HFF-Myc (cell line): ENCODE data around the gene ALDH2.

ENCODE experiments used
- DNase-seq: peaks from one replicate; pipeline ENCODE4 v3.0.0-alpha.2; 2011; ENCODE audit warnings: low read depth; ENCODE audit errors: extremely low read depth
- H3K4me3 ChIP-seq: replicated peaks from 2 replicates; pipeline ENCODE4 v1.5.1; 2011; ENCODE audit warnings: low read depth, mild to moderate bottlenecking, control low read depth, low read length
- TF ChIP-seq, protein P1 (sequence below): IDR thresholded peaks from 2 replicates; pipeline ENCODE4 v1.5.1; 2012; ENCODE audit warnings: mild to moderate bottlenecking, low read depth, low read length, control low read depth; ENCODE audit errors: missing control alignments

Gene ALDH2

DNA sequence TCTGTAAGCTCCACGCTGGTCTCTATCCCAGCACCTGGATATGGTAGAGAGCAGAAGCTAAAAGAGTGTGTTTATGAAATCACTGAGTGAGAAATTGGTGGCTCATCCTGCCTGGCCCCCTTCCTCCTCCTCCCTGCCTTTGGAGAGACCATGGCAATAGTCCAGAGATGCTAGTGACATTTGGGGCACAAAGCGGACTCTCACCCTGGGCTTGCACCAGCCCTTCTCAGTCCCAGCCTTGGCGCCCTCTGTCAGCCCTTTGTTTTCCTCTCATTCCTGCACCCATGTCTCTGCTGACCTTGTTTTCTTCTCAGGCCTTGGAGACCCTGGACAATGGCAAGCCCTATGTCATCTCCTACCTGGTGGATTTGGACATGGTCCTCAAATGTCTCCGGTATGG lies 18.2 kb downstream of the ALDH2 start:
- no peak for DNase-seq
- TF ChIP-seq, protein P1, sequence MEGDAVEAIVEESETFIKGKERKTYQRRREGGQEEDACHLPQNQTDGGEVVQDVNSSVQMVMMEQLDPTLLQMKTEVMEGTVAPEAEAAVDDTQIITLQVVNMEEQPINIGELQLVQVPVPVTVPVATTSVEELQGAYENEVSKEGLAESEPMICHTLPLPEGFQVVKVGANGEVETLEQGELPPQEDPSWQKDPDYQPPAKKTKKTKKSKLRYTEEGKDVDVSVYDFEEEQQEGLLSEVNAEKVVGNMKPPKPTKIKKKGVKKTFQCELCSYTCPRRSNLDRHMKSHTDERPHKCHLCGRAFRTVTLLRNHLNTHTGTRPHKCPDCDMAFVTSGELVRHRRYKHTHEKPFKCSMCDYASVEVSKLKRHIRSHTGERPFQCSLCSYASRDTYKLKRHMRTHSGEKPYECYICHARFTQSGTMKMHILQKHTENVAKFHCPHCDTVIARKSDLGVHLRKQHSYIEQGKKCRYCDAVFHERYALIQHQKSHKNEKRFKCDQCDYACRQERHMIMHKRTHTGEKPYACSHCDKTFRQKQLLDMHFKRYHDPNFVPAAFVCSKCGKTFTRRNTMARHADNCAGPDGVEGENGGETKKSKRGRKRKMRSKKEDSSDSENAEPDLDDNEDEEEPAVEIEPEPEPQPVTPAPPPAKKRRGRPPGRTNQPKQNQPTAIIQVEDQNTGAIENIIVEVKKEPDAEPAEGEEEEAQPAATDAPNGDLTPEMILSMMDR = no peak
- no peak overlapping the region for H3K4me3 ChIP-seq

DNA sequence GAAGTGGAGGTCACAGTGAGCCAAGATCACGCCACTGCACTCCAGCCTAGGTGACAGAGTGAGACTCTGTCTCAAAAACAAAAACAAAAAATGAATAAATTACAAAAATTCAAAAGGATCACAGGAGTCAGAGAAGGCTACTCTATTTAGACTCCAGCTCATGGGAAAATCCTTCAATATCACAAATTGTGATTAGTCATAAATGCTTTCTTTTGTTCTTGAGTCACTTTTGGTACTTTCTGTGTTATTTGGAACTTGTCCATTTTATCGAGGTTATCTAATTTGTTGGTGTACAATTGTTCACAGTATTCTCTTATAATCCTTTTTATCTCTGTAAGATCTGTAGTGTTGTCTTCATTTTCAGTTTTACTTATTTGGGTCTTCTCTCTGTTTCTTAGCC lies 18.9 kb downstream of the ALDH2 start:
- TF ChIP-seq, protein P1 = no peak

DNA sequence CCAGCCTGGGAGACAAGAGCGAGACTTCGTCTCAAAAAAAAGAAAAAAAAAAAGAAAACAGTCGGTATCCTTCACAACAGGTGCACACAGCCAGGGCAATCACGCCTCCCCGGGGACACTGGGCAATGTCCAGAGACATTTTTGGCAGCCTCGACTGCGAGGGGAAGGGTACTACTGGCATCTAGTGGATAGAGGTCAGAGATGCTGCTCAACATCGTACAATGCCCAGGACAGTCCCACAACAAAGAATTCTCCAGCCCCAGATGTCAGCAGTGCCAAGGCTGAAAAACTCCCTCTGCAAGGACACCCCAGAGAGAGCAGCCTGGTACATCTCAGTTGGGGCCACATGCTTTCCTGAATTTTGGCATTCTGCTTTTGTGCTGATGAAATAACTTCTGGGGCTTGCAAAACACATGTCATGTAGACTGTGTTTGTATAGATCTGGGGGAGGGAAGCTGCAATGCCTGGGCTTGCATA lies 21.5 kb downstream of the ALDH2 start:
- H3K4me3 ChIP-seq = no peak overlapping the region
- TF ChIP-seq, protein P1 = peak; percentile 38
- no peak for DNase-seq

More for the DNA sequence above, 18.9 kb downstream of the ALDH2 start:
- no peak overlapping the region for H3K4me3 ChIP-seq
- DNase-seq = no peak

- no peak for DNase-seq
- no peak overlapping the region for H3K4me3 ChIP-seq
- TF ChIP-seq, protein P1 = no peak
Measured at GRCh38 chr12:111789779-111790178, 23.0 kb downstream of the ALDH2 start.

- H3K4me3 ChIP-seq = no peak overlapping the region
- TF ChIP-seq, protein P1 = no peak
- DNase-seq = no peak
Measured at GRCh38 chr12:111791507-111791906, 24.8 kb downstream of the ALDH2 start.

GRCh38 chr12:111792155-111792855 lies 25.6 kb downstream of the ALDH2 start:
- no peak for DNase-seq
- no peak overlapping the region for H3K4me3 ChIP-seq
- TF ChIP-seq, protein P1 = no peak

DNA sequence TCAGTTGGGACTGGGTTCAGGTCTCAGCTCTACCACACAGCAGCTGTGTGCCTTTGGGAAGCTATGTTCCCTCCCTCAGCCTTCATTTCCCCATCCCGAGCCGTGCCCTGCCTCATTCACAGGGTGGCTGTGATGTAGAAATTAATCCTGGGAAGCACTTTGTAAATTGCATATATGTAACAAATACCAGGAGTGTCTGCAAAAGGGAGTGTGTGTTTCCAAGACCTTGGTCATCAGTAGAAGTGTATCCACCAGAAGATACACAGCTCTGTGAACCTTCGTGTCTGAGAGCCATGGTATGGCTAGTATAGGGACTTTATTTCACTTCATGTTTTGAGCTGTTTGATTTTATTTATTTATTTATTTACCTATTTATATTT lies 26.1 kb downstream of the ALDH2 start:
- TF ChIP-seq, protein P1 = no peak
- no peak overlapping the region for H3K4me3 ChIP-seq
- DNase-seq = no peak
